DOHH2 (cell line): Measurements from ENCODE around the gene ROBO1.

Experiments used
- CTCF ChIP-seq: fragments of 200-600 bp; sonication (generic); IDR thresholded peaks from one replicate; pipeline ENCODE4 v1.5.1; 2014; ENCODE audit warnings: antibody characterized with exemption, mild to moderate bottlenecking, low read depth, low read length; ENCODE audit not compliant: poor library complexity, severe bottlenecking
- EZH2phosphoT487 ChIP-seq: fragments of 200-600 bp; sonication (generic); IDR thresholded peaks from 2 replicates; pipeline ENCODE4 v1.6.1; 2017; ENCODE audit warnings: borderline replicate concordance, mild to moderate bottlenecking, antibody characterized with exemption, low read length, moderate library complexity, mixed read lengths

GRCh38 chr3:79751703-79752102, 16.1 kb downstream of the ROBO1 start:
- no peak for TF ChIP-seq CTCF
- TF ChIP-seq EZH2phosphoT487 = no peak
